Pancreas (tissue), 10 donors: Measurements from ENCODE around the gene ARHGAP22. TPM values are rescaled to one million over a fixed set of nuclear protein-coding genes. Genes with fewer than 3 reads are reported as not detected.

Experiments
- ATAC-seq, 4 donors: fragments of 200-7000 bp; cut with Tn5 transposase; one replicate each; pipeline versions ENCODE4 v1.8.0 to v1.9.1; 2020; ENCODE audit warnings: mild to moderate bottlenecking in 4 of 4, moderate library complexity in 4 of 4
- DNase-seq, 6 donors: peaks; one replicate each; pipeline ENCODE4 v3.0.0-alpha.2; 2020
- FAIRE-seq: peaks from 2 replicates; lab custom pipeline; 2012; peaks lifted over from hg19 to GRCh38; lab: Jason Lieb, UNC
- H3K27ac ChIP-seq, 4 donors: fragments of 200-600 bp; sonication (generic); 1 replicate in 3 of 4; 2 replicates in 1 of 4; pipeline versions ENCODE4 v1.5.0 to v1.8.0; 2020
- H3K27me3 ChIP-seq, 4 donors: fragments of 200-600 bp; one replicate each; pipeline ENCODE4 v1.8.0; 2021
- H3K36me3 ChIP-seq, 3 donors: fragments of 200-600 bp; sonication (generic) in 1 of 3; one replicate each; pipeline versions ENCODE4 v1.5.0 to v1.8.0; 2020 to 2021
- H3K4me1 ChIP-seq, 3 donors: fragments of 200-600 bp; one replicate each; pipeline ENCODE4 v1.8.0; 2021
- H3K4me3 ChIP-seq, 4 donors: fragments of 200-600 bp; sonication (generic) in 2 of 4; one replicate each; pipeline versions ENCODE4 v1.5.0 to v1.8.0; 2020 to 2021
- H3K9me3 ChIP-seq, 4 donors: fragments of 200-600 bp; one replicate each; pipeline ENCODE4 v1.8.0; 2021
- CTCF ChIP-seq, 4 donors: fragments of 200-600 bp; sonication (generic) in 3 of 4; IDR thresholded peaks; one replicate each; pipeline versions ENCODE4 v1.5.0 to v1.8.0; 2021; ENCODE audit warnings: antibody characterized with exemption in 4 of 4
- WGBS, 2 donors: extraction: QIAGEN DNeasy Blood & Tissue Kit; methylation state at CpG; one replicate each; pipeline ENCODE4 v1.1.7; 2013; 5-methylcytosine and 5-hydroxymethylcytosine counted together
- intact Hi-C, 3 donors: fragments of 100-400 bp; cut with DNase I; formaldehyde crosslinking; loops; one replicate each; pipeline versions ENCODE4 v1.11.1 to v1.14.2; 2022
- polyA plus RNA-seq, 2 donors: library from polyadenylated mRNA; stranded (reverse); fragments of 200-250 nt; gene quantifications; one replicate each; pipeline ENCODE4 v1.2.3, GENCODE V29; 2013
- total RNA-seq, 6 donors: library from RNA; stranded (reverse); fragmentation: NEBNext Ultra II Directional in 4 of 6; extraction: Animal tissue kit (Norgen Biotek cat#: 25700) in 4 of 6; gene quantifications; one replicate each; pipeline versions ENCODE4 v1.2.1 to v1.2.4, GENCODE V29; 2021 to 2023
- donor health status: healthy with polysubstance abuse.
- donor health status: DM: no; HTN: no; CAD: no; lungs with moderate emphysema.
- donor health status: DM: no; HTN: no; CAD: no.
- donor health status: control.
- donor health status: control.
- donor health status: Bipolar disorder and iron deficiency.
- donor health status: DM: yes; HTN: yes; CAD: no.
- donor health status: DM: no; HTN: no; CAD: no.
- donor health status: DM: no; HTN: no; CAD: no.
- donor health status: DM: yes; HTN: yes; CAD: no.

ARHGAP22 gene
- total and polyA plus RNA-seq, 8 donors = 1.1 to 6.0 (median 1.9) TPM

- Histone ChIP-seq H3K27me3 (peaks cover 0 to 4% (median under 1%) of the 10 kb centered on the region in 4 donors), H3K27ac (no peak overlapping the region), H3K4me3 (no peak overlapping the region), H3K4me1 (no peaks in the 10 kb centered on the region), H3K36me3 (no peaks in the 10 kb centered on the region), H3K9me3 (no peaks in the 10 kb centered on the region)
- ATAC-seq (peak in 2 of 4 donors; percentile 23 to 58), DNase-seq (no peak), FAIRE-seq (no peak)
- WGBS, 2 donors = 87 to 88% methylated on average over 7 of the region's 7 CpGs
- intact Hi-C loops = no loop called here
- TF ChIP-seq CTCF (IDR thresholded peaks at IDR 0.05) = no peak
Measured at GRCh38 chr10:48598243-48598935, 6.5 kb downstream of the ARHGAP22 start.

- ATAC-seq = no peak
- no peaks in the 10 kb centered on the region for H3K36me3 ChIP-seq
- DNase-seq = no peak
- no peaks in the 10 kb centered on the region for H3K4me1 ChIP-seq
- H3K27me3 ChIP-seq = no peaks in the 10 kb centered on the region
- H3K27ac ChIP-seq = no peak overlapping the region
- H3K9me3 ChIP-seq = no peaks in the 10 kb centered on the region
- intact Hi-C loops = no loop called here
- no peak for FAIRE-seq
- WGBS, 2 donors = 63 to 67% methylated on average over 3 of the region's 3 CpGs
- H3K4me3 ChIP-seq = no peak overlapping the region
- TF ChIP-seq CTCF (IDR thresholded peaks at IDR 0.05) = no peak
Measured at GRCh38 chr10:48595539-48595932, 9.3 kb downstream of the ARHGAP22 start.

DNA sequence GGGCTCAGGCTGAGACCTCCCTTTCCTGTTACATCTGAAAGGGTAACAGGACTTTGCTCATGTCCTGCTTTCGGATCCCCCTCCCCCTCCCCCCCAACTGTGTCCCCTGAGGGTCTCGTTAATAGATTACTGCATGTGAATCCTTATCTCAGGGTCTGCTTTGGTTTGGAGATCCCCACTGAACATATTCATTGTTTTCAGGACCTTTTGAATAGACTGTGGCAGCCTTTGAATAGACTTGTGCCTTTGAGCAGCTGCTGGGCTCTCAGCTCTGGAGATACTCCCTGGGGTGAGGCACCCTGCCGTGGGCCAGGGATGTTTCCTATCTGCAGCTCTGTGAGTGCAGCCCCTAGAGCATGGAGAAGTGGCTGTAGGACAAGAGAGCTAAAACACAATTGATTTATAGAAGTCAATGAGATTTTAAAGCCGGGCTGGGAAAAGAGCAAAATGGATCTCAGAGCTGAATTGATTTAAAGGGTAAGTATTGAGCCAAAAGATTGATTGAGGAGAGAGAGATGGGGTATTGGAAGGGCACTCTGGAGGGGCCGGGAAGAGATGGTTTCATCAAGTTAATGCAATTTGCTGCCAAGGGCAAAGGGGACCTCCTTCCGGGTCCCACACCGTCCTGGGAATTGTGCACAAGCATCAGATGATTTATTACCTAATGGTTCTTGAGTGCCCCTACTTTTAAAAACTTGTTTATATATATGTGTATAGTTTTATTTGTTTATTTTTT lies 9.9 kb downstream of the ARHGAP22 start:
- 49 to 55% methylated on average over 7 of the region's 7 CpGs for WGBS, 2 donors
- TF ChIP-seq CTCF (IDR thresholded peaks at IDR 0.05) = no peak
- FAIRE-seq = no peak

DNA sequence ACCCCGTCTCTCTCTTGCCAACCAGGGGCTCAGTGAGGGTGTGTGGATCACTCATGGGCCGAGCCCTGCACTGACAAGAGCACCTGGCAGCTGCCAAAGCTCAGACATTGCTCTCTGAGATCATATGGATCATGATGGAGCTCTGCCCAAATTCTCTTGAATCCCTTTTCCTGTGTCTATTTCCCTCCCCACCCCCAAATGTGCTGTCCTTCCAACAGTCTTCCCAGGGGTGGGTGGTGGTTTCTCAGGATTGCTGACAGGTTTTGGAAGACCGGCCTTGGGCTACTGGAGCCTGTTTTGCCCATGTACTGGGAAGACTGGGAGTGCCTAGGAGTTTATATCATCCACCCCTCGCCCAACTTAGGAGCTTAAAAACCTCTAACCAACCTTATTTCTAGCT lies 10.5 kb downstream of the ARHGAP22 start:
- DNase-seq = no peak
- WGBS, 2 donors = 83 to 85% methylated on average over 4 of the region's 4 CpGs
- no peak overlapping the region for H3K4me3 ChIP-seq
- H3K27ac ChIP-seq = no peak overlapping the region
- intact Hi-C loops = no loop called here
- no peaks in the 10 kb centered on the region for H3K27me3 ChIP-seq
- no peak for TF ChIP-seq CTCF (IDR thresholded peaks at IDR 0.05)
- FAIRE-seq = no peak
- ATAC-seq = no peak
- H3K4me1 ChIP-seq = no peaks in the 10 kb centered on the region
- H3K36me3 ChIP-seq = no peaks in the 10 kb centered on the region
- no peaks in the 10 kb centered on the region for H3K9me3 ChIP-seq

More for the DNA sequence above, 9.9 kb downstream of the ARHGAP22 start:
- Histone ChIP-seq H3K9me3 (no peaks in the 10 kb centered on the region), H3K27me3 (no peaks in the 10 kb centered on the region), H3K36me3 (no peaks in the 10 kb centered on the region), H3K4me3 (no peak overlapping the region), H3K4me1 (no peaks in the 10 kb centered on the region), H3K27ac (no peak overlapping the region)
- intact Hi-C loops = no loop called here
- ATAC-seq = no peak
- DNase-seq = no peak

- no peak for ATAC-seq
Measured at GRCh38 chr10:48592346-48592745, 12.5 kb downstream of the ARHGAP22 start.

More at GRCh38 chr10:48592346-48592745, 12.5 kb downstream of the ARHGAP22 start:
- DNase-seq = no peak
- Histone ChIP-seq H3K36me3 (no peaks in the 10 kb centered on the region), H3K4me1 (no peaks in the 10 kb centered on the region), H3K27me3 (no peaks in the 10 kb centered on the region), H3K27ac (no peak overlapping the region), H3K4me3 (no peak overlapping the region), H3K9me3 (no peaks in the 10 kb centered on the region)
- intact Hi-C loops = no loop called here
- no peak for FAIRE-seq
- TF ChIP-seq CTCF (IDR thresholded peaks at IDR 0.05) = no peak
- 72 to 77% methylated on average over 6 of the region's 6 CpGs for WGBS, 2 donors
